GM12891 (cell line): ENCODE data around the gene PTPN22.

Source experiments
- PAX5 ChIP-seq: IDR thresholded peaks from 2 replicates; pipeline ENCODE4 v1.6.1; 2011; ENCODE audit warnings: low read length, moderate library complexity, mild to moderate bottlenecking; ENCODE audit not compliant: insufficient read depth, severe bottlenecking
- POLR2A ChIP-seq: IDR thresholded peaks from 2 replicates; pipeline ENCODE4 v1.6.1; 2011; ENCODE audit warnings: low read depth, low read length, control low read depth
- POLR2AphosphoS5 ChIP-seq: IDR thresholded peaks from 2 replicates; pipeline ENCODE4 v1.6.1; 2011; ENCODE audit warnings: low read depth, low read length, control low read depth
- TAF1 ChIP-seq: IDR thresholded peaks from 2 replicates; pipeline ENCODE4 v1.6.1; 2011; ENCODE audit warnings: low read depth, low read length, control low read depth

GRCh38 chr1:113846391-113847035 lies 25.0 kb downstream of the PTPN22 start:
- TF ChIP-seq POLR2A (no peak), TAF1 (no peak), POLR2AphosphoS5 (no peak), PAX5 (no peak)
